RPMI7951 (cell line): ENCODE data around the gene OAS2. TPM values are rescaled to one million over a fixed set of nuclear protein-coding genes. Genes with fewer than 3 reads are reported as not detected.
"Not testable (repeated sequence)": the region's sequence is repeated elsewhere in the genome, so short reads cannot be mapped to it uniquely, and the experiment has no call there.

Experiments used
- DNase-seq: peaks from one replicate; pipeline ENCODE4 v3.0.0-alpha.2; 2012; ENCODE audit warnings: low read depth
- total RNA-seq: library from RNA; depleted of rRNA; stranded (reverse); fragments of >200 nt; shearing (Covaris generic); gene quantifications from 2 replicates; pipeline ENCODE4 v1.2.3, GENCODE V29; 2014

OAS2 gene
- total RNA-seq, 1 experiment from 2014 or later = 27.5 TPM

DNA sequence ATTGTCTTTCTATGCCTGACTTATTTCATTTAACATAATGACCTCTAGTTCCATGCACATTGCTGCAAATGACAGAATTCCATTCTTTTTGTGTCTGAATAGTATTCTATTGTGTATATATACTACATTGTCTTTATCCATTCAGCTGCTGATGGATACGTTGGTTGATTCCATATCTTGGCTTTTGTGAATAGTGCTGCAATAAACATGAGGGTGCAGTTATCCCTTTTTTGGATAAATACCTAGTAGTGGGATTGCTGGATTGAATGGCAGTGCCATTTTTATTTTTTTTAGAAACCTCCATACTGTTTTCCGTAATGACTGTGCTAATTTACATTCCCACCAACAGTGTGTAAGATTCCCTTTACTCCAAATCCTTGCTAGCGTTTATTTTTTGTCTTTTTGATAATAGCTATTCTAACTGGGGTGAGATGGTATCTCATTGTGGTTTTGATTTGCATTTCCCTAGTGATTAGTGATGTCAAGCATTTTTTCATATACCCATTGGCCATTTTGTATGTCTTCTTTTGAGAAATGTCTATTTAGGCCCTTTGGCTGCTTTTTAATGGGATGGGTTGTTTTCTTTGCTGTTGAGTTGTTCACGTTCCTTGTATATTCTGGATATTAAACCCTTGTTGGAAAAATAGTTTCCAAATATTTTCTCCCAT, 2.3 kb downstream of the OAS2 start:
- peak; percentile 34 for DNase-seq

GRCh38 chr12:112985642-112986290, 7.4 kb downstream of the OAS2 start:
- DNase-seq = no peak

GRCh38 chr12:112986291-112986800, 8.0 kb downstream of the OAS2 start:
- no peak for DNase-seq

DNA sequence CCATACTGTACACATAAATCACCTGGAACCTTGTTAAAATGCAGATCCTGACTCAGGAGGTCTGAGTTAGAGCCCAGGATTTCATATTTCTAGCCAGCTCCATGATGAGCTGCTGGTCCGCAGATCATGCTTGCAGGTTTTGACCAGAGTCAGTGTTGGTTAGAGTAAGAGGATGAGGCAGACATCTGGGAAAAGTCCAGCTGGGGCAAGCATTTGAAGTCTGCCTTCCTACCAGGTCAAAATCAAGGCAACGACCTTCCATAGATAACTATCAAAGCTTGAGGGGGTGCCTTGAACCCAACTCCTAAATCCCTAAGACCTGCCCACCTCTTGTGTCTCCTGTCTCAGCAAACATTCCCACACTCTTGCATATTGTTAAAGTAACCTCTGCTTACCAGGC, 9.2 kb downstream of the OAS2 start:
- DNase-seq = no peak

GRCh38 chr12:112988224-112988623, 9.9 kb downstream of the OAS2 start:
- no peak for DNase-seq

DNA sequence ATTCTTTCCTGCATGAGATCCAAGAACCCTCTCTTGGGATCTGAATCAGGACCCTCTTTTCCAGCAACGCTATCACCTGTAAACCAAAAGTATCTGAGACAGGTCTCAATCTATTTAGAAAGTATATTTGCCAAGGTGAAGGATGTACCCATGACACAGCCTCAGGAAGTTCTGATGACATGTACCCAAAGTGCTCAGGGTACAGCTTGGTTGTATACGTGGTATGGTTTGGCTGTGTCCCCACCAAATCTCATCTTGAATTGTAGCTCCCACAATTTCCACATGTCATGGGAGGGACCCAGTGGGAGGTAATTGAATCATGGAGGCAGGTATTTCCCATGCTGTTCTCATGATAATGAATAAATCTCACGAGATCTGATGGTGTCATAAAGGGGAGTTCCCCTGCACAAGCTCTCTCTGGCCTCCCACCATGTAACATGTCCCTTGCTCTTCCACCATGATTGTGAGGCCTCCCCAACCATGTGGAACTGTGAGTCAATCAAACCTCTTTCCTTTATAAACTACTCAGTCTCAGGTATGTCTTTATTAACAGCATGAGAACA, 10.6 kb downstream of the OAS2 start:
- not testable (repeated sequence) for DNase-seq

GRCh38 chr12:112989806-112990205, 11.5 kb downstream of the OAS2 start:
- DNase-seq = no peak

GRCh38 chr12:112992541-112993398, 14.5 kb downstream of the OAS2 start:
- peak; percentile 65 for DNase-seq

DNA sequence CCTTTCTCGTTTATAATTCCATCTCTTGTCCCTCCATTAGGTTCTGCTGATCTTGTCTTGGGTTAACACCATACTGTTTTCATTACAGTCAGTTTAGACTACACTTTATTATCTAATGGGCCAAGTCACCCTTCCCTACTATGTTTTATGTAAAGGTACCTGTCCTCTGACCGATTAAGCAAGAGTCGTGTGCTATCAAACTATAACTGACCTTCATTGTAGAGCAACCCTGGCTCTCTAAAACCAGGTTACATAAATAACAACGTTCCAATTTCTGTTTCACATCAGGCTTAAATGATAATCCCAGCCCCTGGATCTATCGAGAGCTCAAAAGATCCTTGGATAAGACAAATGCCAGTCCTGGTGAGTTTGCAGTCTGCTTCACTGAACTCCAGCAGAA, 16.7 kb downstream of the OAS2 start:
- no peak for DNase-seq

GRCh38 chr12:112996501-112996900, 18.2 kb downstream of the OAS2 start:
- DNase-seq = no peak

DNA sequence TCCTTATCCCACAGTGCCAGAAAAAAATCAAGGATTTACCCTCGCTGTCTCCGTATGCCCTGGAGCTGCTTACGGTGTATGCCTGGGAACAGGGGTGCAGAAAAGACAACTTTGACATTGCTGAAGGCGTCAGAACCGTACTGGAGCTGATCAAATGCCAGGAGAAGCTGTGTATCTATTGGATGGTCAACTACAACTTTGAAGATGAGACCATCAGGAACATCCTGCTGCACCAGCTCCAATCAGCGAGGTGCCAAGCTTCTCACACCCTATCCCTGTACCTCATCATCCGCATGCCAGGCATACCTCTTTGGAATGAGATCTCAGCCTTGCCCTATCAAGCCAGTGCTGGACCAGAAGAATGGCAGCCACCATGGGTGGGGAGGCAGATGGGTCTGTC, 19.2 kb downstream of the OAS2 start:
- no peak for DNase-seq

DNA sequence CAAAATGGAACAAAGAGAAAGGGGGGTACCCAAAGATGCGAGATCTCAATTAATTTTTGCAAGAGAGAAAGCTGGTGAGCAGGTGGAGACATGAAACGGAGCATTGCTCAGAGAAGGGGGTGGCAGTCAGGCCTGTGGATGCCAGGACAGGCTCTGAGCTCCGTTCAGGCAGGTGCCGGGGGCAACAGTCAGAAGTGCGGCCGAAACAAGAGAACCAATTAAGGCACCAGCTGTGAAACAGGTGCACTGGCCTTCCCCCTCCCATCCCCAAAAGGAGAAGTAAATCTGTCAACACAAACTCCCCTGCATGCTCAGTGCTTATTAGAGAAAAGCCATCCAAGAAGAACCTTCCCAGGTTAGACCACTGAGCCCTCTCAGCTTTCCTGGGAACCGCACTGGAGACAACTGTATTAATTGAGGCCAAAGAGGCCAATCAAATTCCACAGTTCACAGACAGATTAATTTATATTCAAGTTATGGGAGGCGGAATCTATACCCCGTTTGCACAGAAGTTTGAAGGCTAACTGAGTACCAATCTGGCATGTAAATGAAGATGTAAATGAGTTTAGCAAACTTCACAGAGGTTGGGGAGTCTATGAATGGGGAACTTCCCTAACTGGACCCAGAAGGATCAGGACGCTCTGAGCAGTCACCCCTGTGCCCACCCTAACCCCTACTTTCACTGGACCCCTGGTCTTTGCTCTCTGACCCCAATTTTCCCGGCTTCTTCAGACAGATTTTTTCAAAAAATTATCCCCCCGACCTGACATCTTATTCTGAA, 20.9 kb downstream of the OAS2 start:
- DNase-seq = no peak

- DNase-seq = no peak
Measured at GRCh38 chr12:113000433-113000832, 22.1 kb downstream of the OAS2 start.

GRCh38 chr12:113002155-113002554, 23.8 kb downstream of the OAS2 start:
- DNase-seq = no peak

DNA sequence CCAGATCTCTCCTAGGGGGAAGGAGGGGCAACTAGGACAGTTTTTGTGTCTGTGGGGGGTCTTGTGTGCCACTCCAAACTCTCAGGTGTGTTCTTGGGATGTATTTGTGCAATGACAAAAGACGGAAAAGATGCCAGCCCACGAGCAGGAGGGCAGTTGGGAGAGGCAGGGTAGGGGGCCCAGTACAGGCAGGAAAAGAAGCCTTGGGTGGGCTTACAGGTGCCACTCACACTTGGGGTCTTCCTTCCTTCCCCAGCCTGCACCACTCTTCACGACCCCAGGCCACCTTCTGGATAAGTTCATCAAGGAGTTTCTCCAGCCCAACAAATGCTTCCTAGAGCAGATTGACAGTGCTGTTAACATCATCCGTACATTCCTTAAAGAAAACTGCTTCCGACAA, 24.4 kb downstream of the OAS2 start:
- DNase-seq = no peak

DNA sequence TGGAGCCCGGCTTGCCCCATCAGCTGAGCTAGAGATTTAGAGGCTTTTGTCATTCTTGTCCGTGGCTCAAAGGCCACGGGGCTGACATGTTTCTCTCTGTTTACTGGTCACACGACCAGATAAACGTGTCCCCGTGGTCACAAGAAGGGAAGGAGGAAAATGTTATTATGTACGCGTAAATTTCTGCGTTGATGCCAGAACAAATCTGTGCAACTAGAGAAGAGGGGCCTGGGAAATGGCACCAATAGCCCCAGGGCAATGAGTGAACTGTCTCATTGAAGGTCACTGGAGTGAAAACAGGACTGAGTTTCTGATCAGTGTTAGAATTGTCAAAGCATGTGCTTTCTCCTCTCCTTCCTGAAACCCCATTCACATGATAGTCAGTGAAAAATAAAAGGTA, 25.3 kb downstream of the OAS2 start:
- DNase-seq = peak; percentile 48

DNA sequence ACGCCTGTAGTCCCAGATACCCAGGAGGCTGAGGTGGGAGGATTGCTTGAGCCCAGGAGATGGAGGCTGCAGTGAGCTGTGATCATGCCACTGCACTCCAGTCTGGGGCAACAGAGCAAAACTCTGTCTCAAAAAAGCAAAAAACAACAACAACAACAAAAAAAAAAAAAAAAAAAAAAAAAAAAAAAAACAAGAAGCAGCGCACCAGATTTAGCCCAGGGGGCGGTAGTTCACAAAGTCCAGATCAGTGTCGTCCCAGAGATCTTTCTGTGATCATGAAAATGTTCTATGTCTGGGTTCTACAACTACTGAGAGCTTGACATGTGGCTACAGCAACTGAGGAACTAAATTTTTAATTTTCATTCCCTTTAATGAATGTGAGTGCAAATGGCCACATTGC, 27.4 kb downstream of the OAS2 start:
- DNase-seq = peak; percentile 24

GRCh38 chr12:113006206-113006605, 27.9 kb downstream of the OAS2 start:
- no peak for DNase-seq

DNA sequence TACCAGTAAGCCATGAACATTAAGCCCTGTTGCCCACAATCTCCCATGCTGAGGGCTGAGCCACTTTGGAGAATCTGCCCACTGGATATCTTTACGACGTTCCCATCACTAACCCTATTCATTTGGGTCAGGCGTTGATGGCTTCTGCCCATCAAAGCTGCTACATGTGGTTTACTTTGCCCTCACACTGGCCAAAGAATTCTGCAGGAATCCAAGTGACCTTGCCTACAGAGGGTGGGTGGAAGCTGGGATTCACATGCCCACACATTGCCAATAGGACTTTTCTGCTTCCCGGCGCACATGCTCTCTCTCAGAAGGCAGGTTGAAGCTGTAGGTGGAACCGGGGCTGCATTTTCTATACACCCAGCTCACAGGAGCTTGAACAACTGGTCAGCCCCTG, 28.3 kb downstream of the OAS2 start:
- peak; percentile 37 for DNase-seq

GRCh38 chr12:113007166-113007565, 28.8 kb downstream of the OAS2 start:
- DNase-seq = peak; percentile 96

GRCh38 chr12:113010701-113011100, 32.4 kb downstream of the OAS2 start:
- DNase-seq = no peak
